ENCODE results near the gene ATP11A.

ATP11A gene

GRCh38 chr13:112930192-112930591, 240.4 kb downstream of the ATP11A start:
- DNase-seq (ENCODE audit: low read depth), result no peak

- DNase-seq (ENCODE audit: low read depth), result peak; percentile 30
These were observed 241.4 kb downstream of the ATP11A start for GRCh38 chr13:112931028-112931934.

GRCh38 chr13:112932971-112933370, 243.1 kb downstream of the ATP11A start:
- DNase-seq (ENCODE audit: low read depth), result no peak

GRCh38 chr13:112933649-112934048, 243.8 kb downstream of the ATP11A start:
- DNase-seq (ENCODE audit: low read depth), result no peak

- no peak for DNase-seq (ENCODE audit: low read depth)
These were observed 244.2 kb downstream of the ATP11A start for GRCh38 chr13:112934078-112934477.

Data from fibroblast of the conjunctiva (primary cell).